Small intestine (tissue), 7 donors: ENCODE measurements around the gene MUC13. TPM values are rescaled to one million over a fixed set of nuclear protein-coding genes. Genes with fewer than 3 reads are reported as not detected.
A peak's percentile ranks its signal among the peaks of the same experiment; 100 is the strongest.

Experiments used
- DNase-seq, 2 donors: peaks; one replicate each; pipeline versions ENCODE4 v3.0.0 to v3.0.0-alpha.2; 2013
- FAIRE-seq: peaks from 2 replicates; lab custom pipeline; 2012; peaks lifted over from hg19 to GRCh38; lab: Jason Lieb, UNC
- H3K27ac ChIP-seq, 3 donors: one replicate each; pipeline ENCODE4 v1.5.1; 2013; ENCODE audit warnings: low read length in 2 of 3, mild to moderate bottlenecking in 2 of 3, control low read depth in 1 of 3, inconsistent platforms in 1 of 3, low read depth in 1 of 3, moderate library complexity in 1 of 3
- H3K27me3 ChIP-seq, 3 donors: one replicate each; pipeline ENCODE4 v1.6.1; 2013; ENCODE audit warnings: low read length in 3 of 3, inconsistent platforms in 1 of 3; ENCODE audit not compliant: control insufficient read depth in 3 of 3, insufficient read depth in 3 of 3
- H3K36me3 ChIP-seq, 3 donors: one replicate each; pipeline ENCODE4 v1.6.1; 2013; ENCODE audit warnings: low read length in 3 of 3, inconsistent platforms in 1 of 3, low read depth in 1 of 3, mild to moderate bottlenecking in 1 of 3, moderate library complexity in 1 of 3; ENCODE audit not compliant: control insufficient read depth in 3 of 3, insufficient read depth in 2 of 3
- H3K4me1 ChIP-seq, 3 donors: one replicate each; pipeline ENCODE4 v1.6.1; 2013; ENCODE audit warnings: low read length in 2 of 3, inconsistent platforms in 1 of 3, low read depth in 1 of 3, mild to moderate bottlenecking in 1 of 3, moderate library complexity in 1 of 3; ENCODE audit not compliant: control insufficient read depth in 3 of 3, insufficient read depth in 2 of 3
- H3K4me3 ChIP-seq, 3 donors: one replicate each; pipeline ENCODE4 v1.5.1; 2013; ENCODE audit warnings: low read length in 3 of 3, control low read depth in 1 of 3, inconsistent platforms in 1 of 3, low read depth in 1 of 3, mild to moderate bottlenecking in 1 of 3, moderate library complexity in 1 of 3
- H3K9me3 ChIP-seq, 2 donors: one replicate each; pipeline ENCODE4 v1.6.1; 2013; ENCODE audit warnings: low read depth in 1 of 2, low read length in 1 of 2; ENCODE audit not compliant: control insufficient read depth in 2 of 2, insufficient read depth in 1 of 2
- WGBS, 3 donors: extraction: QIAGEN DNeasy Blood & Tissue Kit; methylation state at CpG; one replicate each; pipeline ENCODE4 v1.1.7; 2013; 5-methylcytosine and 5-hydroxymethylcytosine counted together
- polyA plus RNA-seq, 4 donors: library from polyadenylated mRNA; stranded (reverse) in 3 of 4; unstranded in 1 of 4; fragments of 200-250 nt in 3 of 4; fragments of 120-200 nt in 1 of 4; gene quantifications; one replicate each; pipeline versions ENCODE4 v1.2.1 to v1.2.3, GENCODE V29; 2013
- donor health status: healthy with polysubstance abuse.
- donor health status: control.
- donor health status: control.
- donor health status: Bipolar disorder and iron deficiency.
- donor health status: healthy.

MUC13 gene
- polyA plus RNA-seq, 4 donors: 178 to 1,389 (median 408) TPM

DNA sequence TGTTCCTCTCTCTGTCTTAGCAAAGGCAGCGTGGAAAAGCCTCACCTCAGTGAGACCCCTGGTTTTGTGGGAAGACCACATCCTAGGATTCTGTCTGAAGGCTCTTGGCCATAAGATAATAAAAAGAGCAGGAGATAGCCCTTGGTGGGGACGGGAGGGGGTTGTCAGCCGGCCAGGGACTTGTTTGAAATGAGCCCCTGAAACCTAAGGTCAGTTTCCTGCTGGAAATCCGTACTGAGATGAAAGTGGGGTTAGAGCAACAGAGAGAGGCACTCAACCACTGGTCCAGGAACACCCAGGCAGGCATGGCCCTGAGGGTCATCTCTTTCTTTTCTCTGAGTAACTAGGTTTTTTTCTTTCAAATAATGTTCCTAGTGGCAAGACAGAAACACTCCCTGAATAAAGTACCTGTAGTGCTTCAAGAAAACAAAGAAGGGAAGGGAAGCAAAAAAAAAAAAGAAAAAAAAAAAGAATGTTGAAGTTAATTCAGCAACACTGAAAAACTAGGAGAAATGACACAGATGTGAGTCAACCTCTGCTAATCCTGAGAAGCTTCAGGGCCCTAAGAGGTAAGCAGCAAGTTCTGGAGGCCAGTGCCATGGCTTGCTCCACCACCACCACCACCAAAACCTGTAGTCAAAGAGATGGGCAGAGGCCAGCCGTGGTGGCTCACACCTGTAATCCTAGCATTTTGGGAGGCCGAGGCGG, 50.6 kb downstream of the MUC13 start:
- no peak for FAIRE-seq
- WGBS, 3 donors: 72 to 88% (median 75%) methylated on average over 5 to 7 of the region's 7 CpGs
- H3K27ac ChIP-seq: no peak overlapping the region

GRCh38 chr3:124882816-124883747, 51.5 kb downstream of the MUC13 start:
- no peak overlapping the region for H3K4me3 ChIP-seq
- no peak for DNase-seq
- WGBS, 3 donors: 77 to 93% (median 81%) methylated on average over 13 of the region's 13 CpGs
- H3K27me3 ChIP-seq: no peaks in the 10 kb centered on the region
- H3K9me3 ChIP-seq: no peaks in the 10 kb centered on the region
- no peak overlapping the region for H3K27ac ChIP-seq
- peaks cover 0 to 11% (median 0%) of the 10 kb centered on the region in 3 donors for H3K36me3 ChIP-seq
- FAIRE-seq: no peak
- peaks cover 0 to 24% (median 10%) of the 10 kb centered on the region in 3 donors for H3K4me1 ChIP-seq

More for the DNA sequence above, 50.6 kb downstream of the MUC13 start:
- H3K36me3 ChIP-seq: peaks cover 0 to 11% (median 0%) of the 10 kb centered on the region in 3 donors
- H3K27me3 ChIP-seq: no peaks in the 10 kb centered on the region
- H3K4me1 ChIP-seq: peaks cover 0 to 16% (median 8%) of the 10 kb centered on the region in 3 donors
- no peak for DNase-seq
- no peaks in the 10 kb centered on the region for H3K9me3 ChIP-seq
- H3K4me3 ChIP-seq: no peak overlapping the region

DNA sequence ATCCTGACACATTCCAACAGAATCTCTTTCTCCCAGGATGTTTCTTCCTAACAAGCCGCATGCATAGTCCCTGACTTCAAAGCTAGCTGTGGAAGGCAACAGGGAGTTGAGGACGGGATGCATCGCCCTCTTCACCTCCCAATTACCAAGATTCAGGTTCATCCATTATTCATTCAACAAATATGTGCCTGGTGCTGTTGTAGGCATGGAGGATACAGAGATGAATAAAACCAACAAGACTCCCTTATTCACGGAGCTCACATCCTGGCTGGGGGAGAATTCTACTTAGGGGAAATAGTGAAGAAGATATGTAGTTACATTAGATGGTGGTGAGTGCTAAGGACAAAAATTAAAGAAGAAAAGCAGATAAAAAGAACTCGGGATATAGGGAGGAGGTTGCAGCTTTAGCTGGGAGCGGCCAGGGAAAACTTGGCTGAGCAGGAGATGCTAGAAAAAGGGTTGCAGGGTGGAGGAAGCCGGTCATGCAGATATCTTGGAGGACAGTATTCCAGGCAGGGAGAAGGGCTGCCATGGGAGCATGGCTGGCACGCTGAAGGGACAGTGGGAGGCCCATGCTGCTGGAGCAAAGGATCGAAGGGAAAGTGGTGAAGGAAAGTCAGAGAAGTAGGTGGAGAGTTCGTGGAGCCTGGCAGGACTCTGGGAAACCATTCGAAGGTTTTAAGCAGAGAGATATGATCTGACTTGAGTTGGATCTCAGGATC, 52.4 kb downstream of the MUC13 start:
- peaks cover 0 to 14% (median 0%) of the 10 kb centered on the region in 3 donors for H3K36me3 ChIP-seq
- no peaks in the 10 kb centered on the region for H3K9me3 ChIP-seq
- no peaks in the 10 kb centered on the region for H3K27me3 ChIP-seq
- FAIRE-seq (no peak), DNase-seq (no peak)
- no peak overlapping the region for H3K4me3 ChIP-seq
- WGBS, 3 donors: 87 to 94% (median 89%) methylated on average over 11 of the region's 11 CpGs
- no peak overlapping the region for H3K27ac ChIP-seq
- peaks cover 5 to 27% (median 14%) of the 10 kb centered on the region in 3 donors for H3K4me1 ChIP-seq

DNA sequence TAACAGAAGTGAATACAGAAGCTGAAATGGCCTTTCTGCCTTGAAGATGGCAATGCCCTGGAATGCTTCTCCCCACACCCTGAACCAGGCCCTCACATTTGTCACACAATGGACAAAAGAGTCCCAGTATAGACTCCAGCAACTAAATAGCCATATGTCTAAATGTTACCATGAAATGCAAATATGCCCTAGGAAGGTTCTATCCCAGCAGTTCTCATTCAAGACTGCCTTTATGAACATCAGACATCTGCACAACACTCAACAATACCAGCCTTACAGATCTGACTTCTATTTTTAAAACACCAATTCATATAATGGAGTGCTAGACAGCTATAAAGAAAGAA, 55.2 kb downstream of the MUC13 start:
- H3K27me3 ChIP-seq: no peaks in the 10 kb centered on the region
- H3K4me3 ChIP-seq: no peak overlapping the region
- H3K36me3 ChIP-seq: peaks cover 0 to 13% (median 0%) of the 10 kb centered on the region in 3 donors
- H3K4me1 ChIP-seq: peaks cover 8 to 28% (median 12%) of the 10 kb centered on the region in 3 donors
- peak overlapping the region; percentile 51 to 89 (median 62) for H3K27ac ChIP-seq
- H3K9me3 ChIP-seq: no peaks in the 10 kb centered on the region
- no peak for DNase-seq
- no peak for FAIRE-seq

DNA sequence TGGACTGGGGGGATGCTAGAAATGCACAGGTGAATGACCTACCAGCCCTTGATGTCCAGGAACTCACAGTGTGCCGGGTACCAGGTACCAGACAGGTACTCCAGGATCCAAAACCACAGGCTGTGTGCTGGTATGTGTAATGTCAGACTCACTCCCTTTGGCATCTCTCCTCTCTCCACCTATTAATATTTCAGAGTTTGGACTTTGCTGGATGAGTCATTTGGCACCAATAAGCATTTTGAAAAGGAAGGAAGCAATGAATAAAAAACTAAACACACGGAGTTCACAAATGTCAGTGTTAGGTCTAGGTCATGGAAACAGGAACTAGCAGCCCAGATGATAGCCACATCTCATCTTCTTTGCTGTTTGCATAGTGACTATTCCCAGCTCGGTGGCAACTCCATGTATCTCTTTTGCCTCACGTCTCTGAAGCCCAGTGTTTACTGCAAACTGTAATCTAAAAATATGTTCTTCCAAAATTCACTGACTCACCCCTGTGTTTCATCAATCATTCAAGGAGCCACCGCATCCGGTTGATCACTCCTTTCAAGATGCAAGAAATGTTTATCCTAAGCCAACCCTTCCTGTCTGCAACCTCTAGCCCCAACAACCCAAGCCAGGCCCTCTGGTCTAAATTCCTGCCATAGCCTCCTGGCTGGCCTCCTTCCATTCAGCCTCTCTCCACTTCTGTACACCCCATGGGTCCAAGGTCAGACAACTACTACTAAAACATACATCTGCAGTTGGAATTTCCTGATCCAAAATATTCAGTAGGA, 55.8 kb downstream of the MUC13 start:
- peak overlapping the region; percentile 51 to 89 (median 62) for H3K27ac ChIP-seq
- peaks cover 0 to 9% (median 0%) of the 10 kb centered on the region in 3 donors for H3K36me3 ChIP-seq
- peaks cover 8 to 28% (median 12%) of the 10 kb centered on the region in 3 donors for H3K4me1 ChIP-seq
- no peaks in the 10 kb centered on the region for H3K27me3 ChIP-seq
- H3K4me3 ChIP-seq: no peak overlapping the region
- WGBS, 3 donors: 4 to 12% (median 8%) methylated on average over 6 of the region's 6 CpGs
- H3K9me3 ChIP-seq: no peaks in the 10 kb centered on the region
- FAIRE-seq (no peak), DNase-seq (peak; percentile 75 to 97)

- no peaks in the 10 kb centered on the region for H3K27me3 ChIP-seq
Measured at GRCh38 chr3:124877674-124878073, 56.9 kb downstream of the MUC13 start.

GRCh38 chr3:124876401-124876878, 58.1 kb downstream of the MUC13 start:
- no peaks in the 10 kb centered on the region for H3K9me3 ChIP-seq
- FAIRE-seq (no peak), DNase-seq (peak in 1 of 2 donors; percentile 20)
- H3K27me3 ChIP-seq: no peaks in the 10 kb centered on the region
- peak overlapping the region in 1 of 3 donors; percentile 15 for H3K27ac ChIP-seq
- WGBS, 3 donors: 54 to 75% (median 69%) methylated on average over 3 of the region's 3 CpGs
- peaks cover 0 to 15% (median 2%) of the 10 kb centered on the region in 3 donors for H3K36me3 ChIP-seq
- no peak overlapping the region for H3K4me3 ChIP-seq
- peaks cover 8 to 28% (median 12%) of the 10 kb centered on the region in 3 donors for H3K4me1 ChIP-seq

More at GRCh38 chr3:124877674-124878073, 56.9 kb downstream of the MUC13 start:
- H3K27ac ChIP-seq: peak overlapping the region in 1 of 3 donors; percentile 3
- DNase-seq (peak in 1 of 2 donors; percentile 37), FAIRE-seq (no peak)
- 67 to 88% (median 80%) methylated on average over 3 of the region's 3 CpGs for WGBS, 3 donors
- no peak overlapping the region for H3K4me3 ChIP-seq
- peaks cover 8 to 28% (median 12%) of the 10 kb centered on the region in 3 donors for H3K4me1 ChIP-seq
- H3K9me3 ChIP-seq: no peaks in the 10 kb centered on the region
- peaks cover 0 to 6% (median 0%) of the 10 kb centered on the region in 3 donors for H3K36me3 ChIP-seq
